IMR-90 (cell line): ENCODE data around the gene LHX8. TPM values are rescaled to one million over a fixed set of nuclear protein-coding genes. Genes with fewer than 3 reads are reported as not detected.
"Not testable (repeated sequence)": the region's sequence is repeated elsewhere in the genome, so short reads cannot be mapped to it uniquely, and the experiment has no call there.

ENCODE experiments used
- ATAC-seq: fragments of 200-7000 bp; cut with Tn5 transposase; 2 replicates; pipeline ENCODE4 v1.9.1; 2020; ENCODE audit warnings: low read depth, mild to moderate bottlenecking, moderate library complexity
- BruUV-seq: library from RNA; stranded (reverse); fragments of 400-500 nt; replicated peaks from 2 replicates; lab custom pipeline; 2021; lab: Mats Ljungman, UMichigan
- CTCF ChIA-PET: fragments of 300-600 bp; formaldehyde crosslinking; extraction: SDS; loops from one replicate; lab custom pipeline; 2021; ENCODE audit warnings: antibody characterized with exemption; lab: Yijun Ruan, JAX
- POLR2A ChIA-PET: fragments of 300-600 bp; sonication (Branson Sonifier 250); formaldehyde crosslinking; loops from one replicate; lab custom pipeline; 2022; ENCODE audit warnings: antibody characterized with exemption; ENCODE audit not compliant: unreplicated experiment; lab: Charles Lee
- DNase-seq: peaks from one replicate; pipeline ENCODE4 v3.0.0; 2013
- H2AFZ ChIP-seq: replicated peaks from 2 replicates; pipeline ENCODE3; 2013; ENCODE audit warnings: low read length, mild to moderate bottlenecking; ENCODE audit not compliant: poor library complexity
- H2AK5ac ChIP-seq: 2 replicates; pipeline ENCODE4 v1.6.1; 2013; ENCODE audit warnings: low read depth, low read length, inconsistent platforms
- H2AK9ac ChIP-seq: replicated peaks from 2 replicates; pipeline ENCODE3; 2013; ENCODE audit warnings: mild to moderate bottlenecking, low read depth, low read length, moderate library complexity; ENCODE audit not compliant: poor library complexity
- H2BK120ac ChIP-seq: 2 replicates; pipeline ENCODE4 v1.6.1; 2013; ENCODE audit warnings: low read depth, low read length, inconsistent platforms
- H2BK15ac ChIP-seq: 3 replicates; pipeline ENCODE4 v1.6.1; 2013; ENCODE audit warnings: low read depth, low read length, inconsistent platforms
- H2BK20ac ChIP-seq: 2 replicates; pipeline ENCODE4 v1.6.1; 2013; ENCODE audit warnings: low read depth, mild to moderate bottlenecking, inconsistent platforms, low read length, moderate library complexity
- H2BK5ac ChIP-seq: 2 replicates; pipeline ENCODE4 v1.6.1; 2013; ENCODE audit warnings: mild to moderate bottlenecking, low read depth, low read length, inconsistent platforms; ENCODE audit not compliant: poor library complexity, severe bottlenecking
- H3K14ac ChIP-seq: replicated peaks from 2 replicates; pipeline ENCODE4 v1.6.1; 2013; ENCODE audit warnings: low read depth, low read length, inconsistent platforms
- H3K18ac ChIP-seq: 2 replicates; pipeline ENCODE4 v1.6.1; 2013; ENCODE audit warnings: low read depth, low read length, control low read depth
- H3K23ac ChIP-seq: 2 replicates; pipeline ENCODE4 v1.6.1; 2013; ENCODE audit warnings: low read depth, low read length, inconsistent platforms
- H3K27ac ChIP-seq: 2 replicates; pipeline ENCODE4 v1.5.1; 2013; ENCODE audit warnings: mild to moderate bottlenecking, control low read depth, low read length; ENCODE audit not compliant: insufficient read depth
- H3K27me3 ChIP-seq: 2 replicates; pipeline ENCODE4 v1.6.1; 2013; ENCODE audit warnings: low read length; ENCODE audit not compliant: control insufficient read depth, insufficient read depth
- H3K36me3 ChIP-seq: 2 replicates; pipeline ENCODE4 v1.6.1; 2013; ENCODE audit warnings: low read length, mixed read lengths; ENCODE audit not compliant: control insufficient read depth, insufficient read depth
- H3K4ac ChIP-seq: 2 replicates; pipeline ENCODE4 v1.6.1; 2013; ENCODE audit warnings: low read depth, low read length, inconsistent platforms
- H3K4me1 ChIP-seq: 2 replicates; pipeline ENCODE4 v1.6.1; 2013; ENCODE audit warnings: low read length, mixed read lengths; ENCODE audit not compliant: control insufficient read depth, insufficient read depth
- H3K4me2 ChIP-seq: 2 replicates; pipeline ENCODE4 v1.6.1; 2013; ENCODE audit warnings: low read depth, mild to moderate bottlenecking, control low read depth, low read length, moderate library complexity
- H3K4me3 ChIP-seq: 2 replicates; pipeline ENCODE4 v1.5.1; 2013; ENCODE audit warnings: low read depth, mild to moderate bottlenecking, control low read depth, low read length, moderate library complexity; ENCODE audit not compliant: insufficient read depth
- H3K56ac ChIP-seq: 2 replicates; pipeline ENCODE4 v1.6.1; 2013; ENCODE audit warnings: low read length, inconsistent platforms; ENCODE audit not compliant: insufficient read depth; ENCODE audit errors: extremely low read depth
- H3K79me1 ChIP-seq, 2 experiments: 2 replicates each; pipeline ENCODE4 v1.6.1; 2013; ENCODE audit warnings: low read length in 2 of 2, inconsistent platforms in 1 of 2, low read depth in 1 of 2
- H3K9ac ChIP-seq: 2 replicates; pipeline ENCODE4 v1.6.1; 2013; ENCODE audit warnings: low read depth, low read length, control low read depth
- H3K9me1 ChIP-seq: 2 replicates; pipeline ENCODE4 v1.6.1; 2013; ENCODE audit warnings: low read length, inconsistent platforms; ENCODE audit not compliant: insufficient read depth
- H3K9me3 ChIP-seq: 2 replicates; pipeline ENCODE4 v1.6.1; 2013; ENCODE audit warnings: low read length; ENCODE audit not compliant: control insufficient read depth, insufficient read depth
- H4K20me1 ChIP-seq: 2 replicates; pipeline ENCODE4 v1.6.1; 2013; ENCODE audit warnings: low read length, inconsistent platforms; ENCODE audit not compliant: insufficient read depth
- H4K5ac ChIP-seq: 2 replicates; pipeline ENCODE4 v1.6.1; 2013; ENCODE audit warnings: mild to moderate bottlenecking, low read depth, low read length, control low read depth
- H4K8ac ChIP-seq, 2 experiments: 2 replicates each; pipeline ENCODE4 v1.6.1; 2013; ENCODE audit warnings: low read depth in 2 of 2, low read length in 2 of 2, control low read depth in 1 of 2, inconsistent platforms in 1 of 2
- H4K91ac ChIP-seq: 2 replicates; pipeline ENCODE4 v1.6.1; 2013; ENCODE audit warnings: low read depth, low read length, inconsistent platforms; ENCODE audit not compliant: insufficient read depth
- WGBS, 2 experiments: methylation state at CpG; one replicate each; pipeline versions ENCODE4 v1.1.5 to v1.1.7; 2013; ENCODE audit warnings: missing lambda C conversion rate in 2 of 2; ENCODE audit not compliant: insufficient read length in 1 of 2; ENCODE audit errors: extremely low coverage in 2 of 2; 5-methylcytosine and 5-hydroxymethylcytosine counted together
- dilution Hi-C: fragments of 300-500 bp; cut with HindIII; formaldehyde crosslinking; loops from one replicate; pipeline ENCODE4 v1.14.3; 2018; ENCODE audit warnings: low sequenced_read_pairs; ENCODE audit not compliant: unreplicated experiment
- in situ Hi-C: fragments of 300-500 bp; cut with MboI; formaldehyde crosslinking; loops from 3 replicates; pipeline ENCODE4 v1.14.3; 2019; ENCODE audit warnings: low sequenced_read_pairs, inconsistent platforms, mixed read lengths
- intact Hi-C: fragments of 100-400 bp; cut with micrococcal nuclease; formaldehyde crosslinking; loops from 2 replicates; pipeline ENCODE4 v1.10.0; 2022
- polyA plus RNA-seq, 3 experiments: library from polyadenylated mRNA; depleted of rRNA; stranded (reverse); fragments of >200 nt; gene quantifications; 2 replicates each; pipeline ENCODE4 v1.2.3, GENCODE V29; 2012; ENCODE audit warnings: low replicate concordance in 1 of 3
- total RNA-seq: library from RNA; depleted of rRNA; stranded (reverse); fragments of >200 nt; gene quantifications from 2 replicates; pipeline ENCODE4 v1.2.3, GENCODE V29; 2012

The LHX8 gene
- total and polyA plus RNA-seq, 2 of the 4 experiments (the other 2 are of a cell fraction): not detected

- H3K18ac ChIP-seq, H3K23ac ChIP-seq, dilution Hi-C loops, H3K4me1 ChIP-seq, H3K27me3 ChIP-seq, H3K56ac ChIP-seq, intact Hi-C loops, H2BK20ac ChIP-seq, DNase-seq, H3K27ac ChIP-seq, H2AK9ac ChIP-seq, H3K36me3 ChIP-seq, H4K8ac ChIP-seq, H2BK15ac ChIP-seq, H4K20me1 ChIP-seq, H3K9me3 ChIP-seq, H3K14ac ChIP-seq, H3K9me1 ChIP-seq, CTCF ChIA-PET, in situ Hi-C loops, H3K9ac ChIP-seq, H2BK120ac ChIP-seq, H3K4me3 ChIP-seq, H2AK5ac ChIP-seq, H3K4me2 ChIP-seq, H3K4ac ChIP-seq, ATAC-seq, H2BK5ac ChIP-seq, BruUV-seq, H3K79me1 ChIP-seq, POLR2A ChIA-PET, H2AFZ ChIP-seq, H4K91ac ChIP-seq, H4K5ac ChIP-seq: not testable (repeated sequence)
- WGBS, 2 experiments: no CpG with 5 or more reads among the region's 26 CpGs
These were observed 21.7 kb upstream of the LHX8 start for GRCh38 chr1:75112362-75112951.
